ENCODE results near the gene MLPH. TPM values are rescaled to one million over a fixed set of nuclear protein-coding genes. Genes with fewer than 3 reads are reported as not detected.
"Not testable (repeated sequence)": the region's sequence is repeated elsewhere in the genome, so short reads cannot be mapped to it uniquely, and the experiment has no call there.

The MLPH gene
- total RNA-seq, 1 donor from 2014 or later = 0.20 TPM

DNA sequence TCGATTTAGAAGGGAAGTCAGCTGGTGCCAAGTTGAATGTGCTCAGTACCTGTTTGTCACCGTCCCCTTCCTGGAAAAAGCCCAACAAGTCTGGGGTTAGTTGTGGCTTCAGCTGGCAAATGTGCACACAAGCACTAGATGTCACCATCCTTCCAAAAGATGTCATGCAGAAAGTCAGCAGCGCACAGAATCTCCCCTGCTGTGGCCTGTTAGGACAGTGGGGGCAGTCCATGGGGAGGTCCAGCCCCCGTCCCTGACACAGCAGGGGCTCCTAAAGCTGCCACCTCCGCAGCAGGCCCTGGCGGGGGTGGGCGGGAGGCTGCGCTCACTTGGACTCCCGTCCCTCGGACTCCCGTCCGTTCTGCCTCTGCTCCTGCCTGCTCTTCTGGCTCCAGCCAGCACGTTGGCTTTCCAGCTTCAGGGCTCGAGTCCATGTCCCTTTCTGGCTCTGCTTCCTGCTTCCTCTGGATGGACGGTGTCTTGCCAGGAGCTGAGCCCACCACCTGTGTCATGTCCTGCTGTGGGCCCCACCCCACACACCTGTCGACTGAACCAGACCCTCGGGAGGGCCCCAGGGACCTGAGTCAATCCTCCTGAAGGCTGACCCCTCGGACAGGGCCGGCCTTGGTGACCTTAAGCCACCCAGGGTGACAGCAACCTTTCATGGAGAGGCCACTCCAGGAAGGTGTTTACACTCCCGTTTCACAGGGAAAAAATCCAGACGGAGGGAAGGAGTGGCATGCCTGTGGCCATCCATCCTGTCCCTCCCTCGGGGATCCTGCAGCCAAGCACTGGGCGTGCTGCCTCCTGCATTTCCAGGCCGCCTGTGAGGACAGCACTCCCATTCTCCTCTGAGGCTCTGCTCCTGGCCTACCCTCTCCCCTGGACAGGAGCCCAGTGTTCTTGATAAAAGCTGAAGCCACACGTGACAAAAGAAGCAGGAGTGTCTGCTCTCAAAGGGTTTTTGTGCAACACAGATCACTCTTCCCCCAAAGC, 95.0 kb downstream of the MLPH start:
- peak; percentile 80 to 99 for DNase-seq (ENCODE audit: low read depth in 2 of 2)

DNA sequence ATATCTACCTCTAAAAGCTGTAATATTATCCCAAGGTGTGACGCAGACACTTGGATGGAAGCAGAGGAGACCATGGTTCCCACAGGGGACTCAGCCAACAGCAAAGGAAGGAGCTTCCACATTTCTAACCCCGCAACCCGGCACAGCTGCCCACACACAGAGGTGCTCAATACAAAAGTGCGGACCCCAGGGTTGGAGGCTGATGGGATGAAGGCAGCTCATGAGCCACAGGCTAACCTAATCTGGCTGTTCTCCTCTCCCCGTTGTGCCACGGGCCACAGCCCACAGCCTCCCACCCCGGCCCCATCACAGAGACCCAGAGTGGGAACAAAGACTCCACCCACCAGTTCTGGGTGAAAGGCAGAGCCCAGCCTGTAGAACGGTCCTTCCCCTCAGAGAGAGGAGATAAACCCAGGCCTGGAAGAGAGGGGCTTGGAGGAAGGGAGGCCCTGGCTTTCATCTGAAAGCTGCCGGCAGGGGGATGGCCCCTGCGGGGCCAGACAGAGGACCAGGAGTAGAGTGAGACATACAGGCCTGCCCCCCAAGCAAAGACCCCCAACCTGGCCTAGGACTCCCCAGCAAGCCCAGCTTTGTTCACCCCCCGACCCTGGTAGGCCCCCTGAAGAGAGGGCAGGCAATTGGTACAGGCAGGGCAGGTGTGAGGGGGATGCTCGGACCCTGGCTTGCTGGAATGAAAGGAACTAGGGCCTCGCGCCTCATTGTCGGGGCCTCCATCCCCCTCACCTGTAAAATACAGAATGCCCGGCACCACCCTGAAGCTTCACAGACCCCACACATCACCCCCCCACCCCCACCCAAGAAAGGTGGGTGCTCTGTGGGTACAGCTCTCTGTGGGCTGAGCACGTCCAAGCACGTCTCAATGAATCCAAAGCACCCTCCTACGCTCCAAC, 96.6 kb downstream of the MLPH start:
- DNase-seq (ENCODE audit: low read depth in 2 of 2) = no peak

DNA sequence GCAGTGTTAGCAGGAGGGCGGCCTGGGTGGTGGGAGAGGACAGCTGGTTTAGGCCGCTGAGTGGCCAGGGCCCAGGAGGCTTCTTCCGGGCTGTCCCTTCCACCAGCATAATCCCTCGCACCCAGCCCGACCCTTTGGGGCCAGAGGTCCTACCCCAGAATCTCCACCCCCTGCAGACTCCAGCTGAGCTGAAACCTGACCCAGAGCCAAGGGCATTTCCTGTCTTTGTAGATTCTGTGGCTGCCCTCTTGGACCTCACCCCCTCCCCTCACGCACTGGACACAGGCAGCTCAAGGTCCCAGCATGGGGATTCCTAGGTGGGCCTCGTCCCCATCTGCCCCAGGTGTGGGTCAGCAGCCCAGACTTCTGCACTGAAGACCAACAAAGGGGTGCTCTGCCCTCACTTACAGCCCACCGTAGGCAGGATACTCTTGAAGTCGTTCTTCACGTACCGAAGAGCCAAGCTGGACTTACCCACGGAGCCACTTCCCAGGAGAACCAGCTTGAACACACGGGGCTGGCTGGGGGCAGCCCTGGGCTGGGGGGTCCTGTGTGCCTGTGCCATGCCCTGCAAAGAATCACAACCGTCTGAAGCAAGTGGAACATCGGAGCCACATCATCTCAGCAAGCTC, 98.7 kb downstream of the MLPH start:
- DNase-seq (ENCODE audit: low read depth in 2 of 2) = no peak

DNA sequence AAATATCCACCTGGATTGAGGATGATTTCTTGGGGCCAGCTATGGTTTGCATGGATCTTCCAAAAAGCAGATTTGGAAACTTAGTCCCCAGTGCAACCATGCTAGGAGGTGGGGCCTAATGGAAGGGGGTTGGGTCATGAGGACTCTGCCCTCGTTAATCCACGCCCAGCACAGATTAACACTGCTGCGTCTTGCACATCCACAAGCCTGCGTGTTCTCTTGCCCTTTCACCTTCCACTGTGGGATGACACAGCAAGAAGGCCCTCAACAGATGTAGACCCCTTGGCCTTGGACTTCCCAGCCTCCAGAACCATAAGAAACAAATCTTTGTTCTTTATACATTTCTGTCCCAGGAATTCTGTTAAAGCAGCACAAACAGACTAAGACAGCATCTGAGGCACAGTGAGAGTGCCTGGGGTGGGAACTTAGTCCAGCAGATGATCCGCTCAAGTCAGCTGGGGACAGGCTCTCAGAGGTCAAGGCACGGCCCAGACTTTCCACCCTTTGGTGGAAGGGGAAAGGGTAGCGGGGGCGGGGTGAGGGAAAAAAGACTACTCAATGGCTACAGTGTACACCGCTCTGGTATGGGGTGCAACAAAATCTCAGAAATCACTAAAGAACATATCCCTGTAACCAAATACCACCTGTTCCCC, 101.1 kb downstream of the MLPH start:
- DNase-seq (ENCODE audit: low read depth in 2 of 2) = no peak

DNA sequence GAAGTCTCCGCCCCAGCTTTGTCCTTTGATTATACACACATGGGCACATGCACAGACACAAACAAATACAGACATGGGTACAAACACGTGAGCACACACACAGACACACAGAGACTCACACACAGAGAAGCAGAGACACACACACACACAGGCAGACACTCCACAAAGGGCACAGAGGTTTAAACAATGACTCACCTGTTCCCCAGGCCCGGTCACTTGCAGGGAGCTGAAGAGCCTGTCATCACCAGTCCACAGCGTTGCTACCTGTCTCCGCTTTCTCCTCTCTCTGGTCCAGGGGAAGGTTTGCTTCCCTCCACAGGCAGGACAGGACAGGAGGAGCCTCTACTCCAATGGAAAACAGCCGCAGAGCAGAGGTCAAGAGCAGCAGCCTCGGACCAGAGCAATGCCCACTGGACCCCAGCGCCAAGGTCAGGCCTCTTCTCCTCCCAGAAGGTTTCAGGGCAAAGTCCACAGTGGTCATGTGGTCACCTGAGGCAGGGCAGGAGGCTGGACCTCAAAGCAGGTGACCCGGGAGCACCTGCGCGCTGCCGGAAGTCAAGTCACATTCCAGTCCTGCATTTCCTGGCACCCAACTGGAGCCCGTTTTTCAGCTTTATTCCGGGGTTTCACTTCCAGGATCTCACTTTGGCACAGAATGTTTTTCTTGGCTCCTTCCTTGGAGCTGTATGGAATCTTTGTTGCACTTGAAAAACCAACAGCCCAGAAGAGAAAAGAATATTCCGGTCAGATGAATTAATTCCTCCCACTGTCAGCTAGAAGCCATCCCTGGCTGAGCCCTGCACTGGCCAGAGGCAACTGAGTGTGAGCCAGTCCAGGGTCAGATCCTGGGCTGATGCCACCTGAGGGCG, 103.5 kb downstream of the MLPH start, which contains the start of gene RAB17:
RAB17 (minus strand) TSS at position 463 of the 869 bp plus-strand sequence. CDS start 4,580 bp downstream, outside the sequence.
- DNase-seq (ENCODE audit: low read depth in 2 of 2) = peak in 1 of 2 donors; percentile 71

DNA sequence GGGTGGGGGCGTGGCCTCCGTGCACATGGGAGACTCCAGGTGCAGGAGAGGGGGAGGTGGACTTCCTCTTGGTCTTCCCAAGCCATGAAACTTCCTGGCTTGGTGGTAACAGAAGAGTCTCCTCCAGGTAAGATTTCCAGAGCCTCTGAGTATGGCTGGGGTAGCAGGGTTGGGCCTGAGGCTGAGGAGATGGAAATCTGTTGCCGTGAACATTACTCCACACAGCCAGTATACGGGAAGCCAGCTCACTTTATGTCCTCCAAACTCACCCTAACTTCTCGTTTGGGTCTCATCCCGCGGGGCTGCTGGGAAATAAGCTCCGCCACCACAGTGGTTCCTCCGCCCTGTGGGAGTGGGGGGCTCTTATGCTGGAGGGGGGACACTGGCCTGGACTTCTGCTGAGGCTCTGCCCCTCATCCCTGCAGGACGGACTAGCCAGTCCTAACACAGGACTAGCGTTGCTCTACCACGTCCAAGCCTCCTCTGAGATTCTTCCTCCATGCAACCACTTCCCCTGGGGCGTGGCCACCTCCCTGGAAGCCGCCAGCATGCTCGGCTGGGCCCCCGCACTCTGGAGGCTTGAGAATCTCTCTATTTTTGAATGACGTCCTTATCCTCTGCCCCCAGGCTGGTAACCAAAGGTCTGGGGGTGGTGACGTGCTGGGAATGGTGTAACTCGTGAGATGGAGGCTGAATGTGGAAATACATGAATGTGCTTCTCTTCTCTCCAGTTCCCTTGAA, 104.3 kb downstream of the MLPH start:
- DNase-seq (ENCODE audit: low read depth in 2 of 2) = no peak

DNA sequence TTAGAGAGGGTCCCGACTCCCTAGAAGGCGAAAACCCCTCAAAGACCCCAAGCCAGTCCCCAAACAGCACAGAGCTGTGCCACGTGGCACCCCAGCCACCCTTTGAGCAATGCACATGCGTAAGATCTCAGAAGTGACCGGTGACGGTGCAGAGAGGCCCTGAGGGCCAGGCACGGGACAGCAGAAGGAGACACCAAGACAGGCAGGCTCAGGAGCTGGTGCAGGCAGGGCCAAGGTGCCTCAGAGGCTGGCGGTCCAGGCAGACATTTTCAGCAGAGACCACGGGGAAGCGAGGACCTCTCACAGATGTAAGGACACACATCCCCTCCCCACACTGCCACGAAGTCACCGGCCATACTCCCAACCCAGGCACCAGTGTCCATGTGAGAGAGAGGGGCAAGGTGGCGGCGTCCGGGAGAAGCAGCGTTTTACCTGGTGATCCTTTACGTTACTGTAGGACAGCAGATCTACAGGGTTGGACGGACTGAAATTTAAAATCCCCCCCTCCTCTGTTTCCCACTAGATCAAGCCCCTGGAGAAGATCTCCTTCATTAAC, 105.5 kb downstream of the MLPH start:
- DNase-seq (ENCODE audit: low read depth in 2 of 2) = no peak

DNA sequence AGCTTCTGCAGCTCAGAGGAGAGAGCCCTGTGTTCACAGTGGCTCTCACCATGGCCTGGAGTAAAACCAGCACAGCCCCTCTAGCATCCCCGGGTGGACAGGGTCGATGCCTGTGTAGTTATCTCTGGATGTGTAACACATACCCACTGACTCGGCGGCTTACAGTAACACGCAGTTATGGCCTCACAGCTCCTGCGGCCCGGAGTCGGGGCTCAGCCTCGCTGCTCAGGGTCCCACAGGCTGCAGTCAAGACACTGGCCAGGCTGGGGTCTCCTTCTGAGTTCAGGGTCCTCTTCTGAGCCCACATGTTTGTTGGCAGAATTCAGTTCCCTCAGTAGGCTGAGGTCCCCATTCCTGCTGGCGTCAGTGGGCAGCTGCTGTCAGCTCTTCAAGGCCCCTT, 106.0 kb downstream of the MLPH start:
- no peak for DNase-seq (ENCODE audit: low read depth in 2 of 2)

DNA sequence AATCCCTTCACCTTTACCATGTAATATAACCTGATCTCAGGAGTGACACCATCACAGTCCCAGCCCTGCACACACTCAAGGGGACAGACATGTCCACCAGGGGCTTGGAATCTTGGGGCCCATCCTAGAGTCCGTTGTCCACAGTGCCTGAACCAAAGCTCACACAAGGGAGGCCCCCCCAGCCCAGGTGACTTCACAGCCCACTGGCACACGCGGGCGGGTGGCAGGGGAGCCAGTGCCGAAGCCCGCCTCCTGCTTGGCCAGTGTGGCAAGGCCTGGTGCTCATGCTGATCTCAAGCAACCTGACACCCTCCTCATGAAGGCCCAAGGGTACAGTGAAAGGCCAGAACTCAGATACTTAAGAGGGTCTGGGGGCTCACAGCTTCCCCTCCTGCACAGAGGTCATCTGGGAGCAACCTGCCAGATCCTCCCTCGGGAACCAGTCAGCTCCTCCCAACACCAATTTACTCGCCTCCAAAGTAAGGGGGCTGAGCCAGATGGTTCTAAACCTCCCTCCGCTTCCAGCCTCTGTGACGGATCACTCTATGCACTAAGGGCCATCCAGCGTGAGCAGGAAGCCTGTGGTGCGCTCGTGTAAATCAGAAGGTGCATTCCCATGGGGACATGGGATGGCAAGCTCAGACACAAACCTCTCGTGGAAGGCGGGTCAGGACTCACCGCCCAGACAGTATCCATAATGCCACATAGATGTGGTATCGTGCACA, 106.7 kb downstream of the MLPH start:
- DNase-seq (ENCODE audit: low read depth in 2 of 2) = no peak

DNA sequence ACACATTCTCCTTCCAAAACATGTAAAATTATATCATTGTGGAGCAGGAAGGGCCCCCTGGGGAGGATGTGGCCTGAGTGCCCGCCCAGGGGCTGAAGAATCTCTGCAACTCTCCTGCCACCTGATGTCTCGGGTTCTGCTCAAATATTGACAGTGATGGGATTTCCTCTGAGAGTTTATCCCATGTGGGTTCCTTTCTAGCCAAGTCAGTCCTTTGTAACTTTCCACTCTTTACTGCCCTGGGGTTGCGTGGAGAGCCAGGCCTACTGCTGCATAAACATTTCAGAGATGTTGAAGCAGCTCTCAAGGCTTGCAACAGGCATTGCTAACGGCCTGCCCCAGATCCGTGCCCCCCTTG, 107.4 kb downstream of the MLPH start:
- no peak for DNase-seq (ENCODE audit: low read depth in 2 of 2)

DNA sequence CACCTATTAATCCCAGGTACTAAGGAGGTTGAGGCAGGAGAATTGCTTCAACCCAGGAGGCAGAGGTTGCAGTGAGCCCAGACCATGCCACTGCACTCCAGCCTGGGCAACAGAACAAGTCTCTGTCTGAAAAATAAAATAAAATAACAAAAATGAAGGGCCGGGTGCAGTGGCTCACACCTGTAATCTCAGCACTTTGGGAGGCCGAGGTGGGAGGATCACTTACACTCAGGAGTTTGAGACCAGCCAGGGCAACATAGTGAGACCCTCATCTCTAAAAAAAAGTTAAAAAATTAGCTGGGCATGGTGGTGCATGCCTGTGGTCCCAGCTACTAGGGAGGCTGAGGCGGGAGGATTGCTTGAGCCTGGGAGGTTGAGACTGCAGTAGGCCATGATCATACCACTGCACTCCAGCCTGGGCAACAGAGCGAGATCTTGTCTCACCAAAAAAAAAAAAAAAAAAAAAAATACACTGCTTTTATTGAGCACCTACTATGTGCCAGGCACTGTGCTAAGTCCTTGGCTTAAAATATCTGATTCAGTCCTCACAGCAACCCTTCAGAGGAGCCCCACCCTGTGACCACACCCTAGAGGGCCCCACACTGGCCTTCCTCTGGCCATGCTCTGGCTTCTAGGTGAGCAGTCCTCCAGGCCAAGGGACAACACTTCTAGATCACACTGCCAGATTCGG, 108.9 kb downstream of the MLPH start:
- DNase-seq (ENCODE audit: low read depth in 2 of 2) = not testable (repeated sequence)

DNA sequence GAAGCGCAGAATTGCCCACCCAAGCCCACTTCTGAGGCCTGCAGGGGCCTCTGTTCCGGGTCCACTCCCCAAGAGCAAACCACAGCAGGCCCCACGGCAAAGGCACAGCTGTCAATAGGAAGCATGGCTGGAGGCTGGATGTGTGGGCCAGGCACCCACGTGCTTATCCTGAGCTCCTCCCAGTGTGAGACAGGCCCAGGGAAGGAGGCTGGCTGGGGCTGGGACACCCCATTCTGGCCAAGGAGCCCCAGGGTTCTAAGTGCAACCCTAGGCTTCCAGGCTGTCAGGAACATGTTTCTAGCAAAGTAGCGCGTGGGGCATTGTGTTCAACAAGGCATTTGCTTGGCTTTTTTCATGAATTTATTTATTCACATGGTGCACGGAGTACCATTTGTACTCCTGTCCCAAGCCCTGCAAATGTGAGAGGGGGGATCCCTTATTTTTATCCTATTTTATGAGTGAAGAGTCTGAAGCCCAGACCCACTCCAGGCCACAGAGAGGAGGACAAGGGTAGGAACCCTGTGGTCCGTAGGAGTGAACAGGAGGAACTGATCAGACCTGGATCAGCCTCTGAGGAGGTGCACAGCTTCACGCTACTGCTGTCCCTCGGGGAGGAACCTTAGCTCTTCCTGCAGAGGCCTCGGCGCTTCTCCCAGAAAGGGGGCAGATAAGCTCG, 109.6 kb downstream of the MLPH start:
- DNase-seq (ENCODE audit: low read depth in 2 of 2) = no peak

DNA sequence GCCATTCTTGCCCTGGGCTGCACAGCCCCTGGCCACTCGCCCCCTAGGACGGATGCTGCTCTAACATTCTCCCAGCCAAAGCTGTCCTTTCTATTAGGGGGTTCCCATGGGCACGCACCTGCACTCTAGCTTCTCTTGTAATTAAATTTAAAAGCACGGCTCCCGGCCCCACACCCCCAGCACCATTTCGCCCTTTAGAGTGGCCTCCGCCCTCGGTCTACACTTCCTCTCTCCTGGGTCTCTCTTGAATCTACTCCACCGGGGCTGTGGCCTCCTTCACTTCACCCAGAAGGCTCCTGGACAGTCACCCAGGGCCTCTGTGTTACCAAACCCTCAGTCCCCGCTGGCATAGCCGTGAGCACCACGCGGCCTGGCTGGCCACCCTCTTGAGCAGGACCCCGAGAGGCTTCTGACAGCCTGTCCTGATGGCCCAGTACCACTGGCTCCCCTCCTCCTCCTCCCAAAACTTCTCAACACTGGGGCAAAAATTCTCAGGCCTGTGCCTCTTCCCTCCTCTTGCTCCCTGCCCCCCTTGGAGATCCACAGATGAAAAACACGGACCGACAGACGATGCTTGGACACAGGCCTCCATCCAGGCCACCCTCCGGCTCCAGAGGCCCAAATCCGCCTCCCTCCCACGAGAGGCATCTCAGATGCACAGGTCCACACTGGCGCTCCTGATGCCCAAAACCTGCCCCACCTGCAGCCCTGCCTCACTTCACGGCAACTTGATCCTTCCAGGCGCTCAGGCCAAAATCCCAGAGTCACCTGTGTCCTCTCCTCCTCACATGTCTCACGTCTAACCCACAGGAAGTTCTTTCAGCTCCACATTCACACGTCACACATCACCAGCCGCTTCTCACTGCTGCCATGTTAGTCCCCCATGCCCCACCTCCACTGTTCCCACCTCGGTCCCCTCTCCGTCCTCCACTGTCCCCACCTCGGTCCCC, 110.4 kb downstream of the MLPH start:
- no peak for DNase-seq (ENCODE audit: low read depth in 2 of 2)

DNA sequence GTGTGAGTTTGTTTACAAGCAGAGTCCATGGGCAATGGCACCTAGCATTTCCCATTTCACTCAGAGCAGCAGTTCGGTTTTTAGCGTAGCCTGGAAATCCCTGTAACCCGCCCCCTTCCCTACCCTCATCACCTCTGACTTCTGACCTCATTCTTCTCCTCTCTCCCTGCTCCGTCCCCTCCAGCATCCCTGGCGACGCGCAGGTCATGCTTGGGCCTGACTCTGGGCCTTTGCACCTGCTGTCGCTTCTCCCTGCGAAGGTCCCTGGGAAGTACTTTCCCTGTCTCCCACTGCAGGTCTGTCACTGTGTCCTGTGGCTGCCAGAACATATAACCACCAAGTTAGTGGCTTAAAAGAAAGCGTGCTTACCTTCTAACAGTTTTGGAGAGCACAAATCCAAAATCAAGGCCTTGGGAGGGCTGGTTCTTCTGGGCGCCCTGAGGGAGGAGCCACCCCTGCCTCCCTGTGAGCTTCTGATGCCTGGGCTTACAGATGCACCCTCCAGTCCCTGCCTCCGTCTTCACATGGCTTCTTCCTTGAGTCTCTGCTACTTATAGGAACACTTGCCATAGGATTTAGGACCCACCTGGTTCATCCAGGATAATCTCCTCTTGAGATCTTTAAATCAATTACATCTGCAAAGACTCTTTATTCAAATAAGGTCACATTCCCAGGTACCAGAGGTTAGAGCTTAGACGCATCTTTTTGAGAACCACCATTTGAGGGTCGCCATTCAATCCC, 111.6 kb downstream of the MLPH start:
- no peak for DNase-seq (ENCODE audit: low read depth in 2 of 2)

DNA sequence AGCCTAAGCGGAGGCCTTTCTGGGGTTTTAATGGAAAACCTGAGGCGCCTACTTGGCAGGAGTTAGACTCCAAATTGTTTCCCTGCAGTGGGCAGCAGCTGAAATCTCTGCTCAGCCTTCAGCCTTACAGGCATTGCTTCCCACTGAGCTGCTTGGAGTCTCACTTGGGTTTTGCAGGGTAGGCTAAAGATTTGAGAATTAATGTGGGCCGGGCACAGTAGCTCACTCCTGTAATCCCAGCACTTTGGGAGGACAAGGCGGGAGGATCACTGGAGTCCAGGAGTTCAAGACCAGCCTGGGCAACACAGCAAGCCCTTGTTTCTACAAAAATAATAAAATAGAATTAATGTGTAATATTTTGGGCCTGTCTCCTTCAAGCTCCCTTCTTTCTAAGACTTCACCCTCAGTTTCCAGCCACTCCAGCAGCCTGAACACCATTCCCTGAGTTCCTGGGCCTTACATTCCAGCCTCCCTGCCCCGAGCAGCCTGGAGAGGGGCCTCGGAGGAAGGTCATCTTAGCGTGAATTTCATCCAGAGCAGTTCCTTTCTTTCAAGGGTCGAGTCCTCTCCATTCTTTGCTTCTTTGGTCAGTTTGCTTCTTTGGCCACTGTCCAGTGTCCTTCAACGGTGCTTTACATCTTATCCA, 112.5 kb downstream of the MLPH start:
- DNase-seq (ENCODE audit: low read depth in 2 of 2) = no peak
